Measurements from ENCODE around the gene DERA. TPM values are rescaled to one million over a fixed set of nuclear protein-coding genes. Genes with fewer than 3 reads are reported as not detected.

The DERA gene
- total RNA-seq, 1 experiment from 2014 or later: 67.6 TPM

DNA sequence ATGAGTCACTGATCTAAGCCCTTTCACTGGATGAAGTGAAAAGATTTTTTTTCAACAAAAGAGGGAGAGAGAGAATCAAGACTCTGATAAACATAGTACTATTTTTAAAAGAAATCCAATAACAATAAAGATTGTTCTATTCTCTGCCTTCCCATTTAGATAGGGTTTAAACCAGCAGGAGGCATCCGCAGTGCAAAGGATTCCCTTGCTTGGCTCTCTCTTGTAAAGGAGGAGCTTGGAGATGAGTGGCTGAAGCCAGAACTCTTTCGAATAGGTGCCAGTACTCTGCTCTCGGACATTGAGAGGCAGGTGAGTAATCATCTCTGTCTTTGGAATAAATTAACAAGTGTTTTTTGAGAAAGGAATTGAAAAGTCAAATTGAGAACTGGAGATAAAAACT lies 124.9 kb downstream of the DERA start:
- H3K36me3 ChIP-seq (ENCODE audit: low read depth): no peaks in the 10 kb centered on the region
- no peaks in the 10 kb centered on the region for H3F3A ChIP-seq (ENCODE audit: insufficient read depth, low read depth)
- H3K27me3 ChIP-seq (ENCODE audit: insufficient read depth, low read depth): no peaks in the 10 kb centered on the region
- no peak overlapping the region for H3K4me3 ChIP-seq
- no peaks in the 10 kb centered on the region for H3K9me2 ChIP-seq (ENCODE audit: insufficient read depth)
- no peak overlapping the region for H3K4me2 ChIP-seq
- POLR2A ChIA-PET (ENCODE audit: unreplicated experiment): no interaction called here
- no peaks in the 10 kb centered on the region for H3K4me1 ChIP-seq (replicated peaks; ENCODE audit: insufficient read depth)
- TF ChIP-seq, protein P1, sequence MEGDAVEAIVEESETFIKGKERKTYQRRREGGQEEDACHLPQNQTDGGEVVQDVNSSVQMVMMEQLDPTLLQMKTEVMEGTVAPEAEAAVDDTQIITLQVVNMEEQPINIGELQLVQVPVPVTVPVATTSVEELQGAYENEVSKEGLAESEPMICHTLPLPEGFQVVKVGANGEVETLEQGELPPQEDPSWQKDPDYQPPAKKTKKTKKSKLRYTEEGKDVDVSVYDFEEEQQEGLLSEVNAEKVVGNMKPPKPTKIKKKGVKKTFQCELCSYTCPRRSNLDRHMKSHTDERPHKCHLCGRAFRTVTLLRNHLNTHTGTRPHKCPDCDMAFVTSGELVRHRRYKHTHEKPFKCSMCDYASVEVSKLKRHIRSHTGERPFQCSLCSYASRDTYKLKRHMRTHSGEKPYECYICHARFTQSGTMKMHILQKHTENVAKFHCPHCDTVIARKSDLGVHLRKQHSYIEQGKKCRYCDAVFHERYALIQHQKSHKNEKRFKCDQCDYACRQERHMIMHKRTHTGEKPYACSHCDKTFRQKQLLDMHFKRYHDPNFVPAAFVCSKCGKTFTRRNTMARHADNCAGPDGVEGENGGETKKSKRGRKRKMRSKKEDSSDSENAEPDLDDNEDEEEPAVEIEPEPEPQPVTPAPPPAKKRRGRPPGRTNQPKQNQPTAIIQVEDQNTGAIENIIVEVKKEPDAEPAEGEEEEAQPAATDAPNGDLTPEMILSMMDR (conservative IDR thresholded peaks at IDR 0.05): no peak
- no peak for TF ChIP-seq EZH2 (IDR thresholded peaks at IDR 0.05; ENCODE audit: low read depth)
- H3K27ac ChIP-seq: no peak overlapping the region
- H3K9me3 ChIP-seq (ENCODE audit: insufficient read depth, low read depth): no peaks in the 10 kb centered on the region
- no peaks in the 10 kb centered on the region for H4K20me1 ChIP-seq (ENCODE audit: insufficient read depth)
- no peak overlapping the region for H2AFZ ChIP-seq
- CTCF ChIA-PET: no interaction called here
- no peak for DNase-seq
- intact Hi-C loops (cut with micrococcal nuclease; ENCODE audit: unreplicated experiment): no loop called here
- H3K79me2 ChIP-seq (ENCODE audit: low read depth): no peaks in the 10 kb centered on the region
- no TSS peak for BruUV-seq (replicated peaks)

DNA sequence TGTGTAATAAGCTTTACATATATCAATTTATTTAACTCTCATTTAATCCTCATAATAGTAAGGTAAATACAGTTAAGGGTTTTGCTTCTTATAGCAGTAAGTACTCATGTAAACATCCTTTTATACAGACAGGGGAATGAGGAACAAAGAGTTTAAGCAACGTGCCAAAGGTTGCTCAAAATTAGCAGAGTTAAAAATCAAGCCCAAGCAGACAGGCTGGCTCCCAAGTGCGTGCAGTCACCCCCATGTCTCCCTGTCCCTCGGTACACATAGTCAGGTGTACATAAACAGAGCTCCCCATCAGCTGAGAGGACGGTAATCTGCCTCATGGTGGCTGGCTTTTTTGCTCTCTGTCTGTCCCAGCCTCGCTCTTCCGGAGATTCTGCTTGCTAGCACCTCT lies 126.4 kb downstream of the DERA start:
- ChIA-PET CTCF (no interaction called here), POLR2A (ENCODE audit: unreplicated experiment) (no interaction called here)
- intact Hi-C loops (cut with micrococcal nuclease; ENCODE audit: unreplicated experiment): no loop called here

DNA sequence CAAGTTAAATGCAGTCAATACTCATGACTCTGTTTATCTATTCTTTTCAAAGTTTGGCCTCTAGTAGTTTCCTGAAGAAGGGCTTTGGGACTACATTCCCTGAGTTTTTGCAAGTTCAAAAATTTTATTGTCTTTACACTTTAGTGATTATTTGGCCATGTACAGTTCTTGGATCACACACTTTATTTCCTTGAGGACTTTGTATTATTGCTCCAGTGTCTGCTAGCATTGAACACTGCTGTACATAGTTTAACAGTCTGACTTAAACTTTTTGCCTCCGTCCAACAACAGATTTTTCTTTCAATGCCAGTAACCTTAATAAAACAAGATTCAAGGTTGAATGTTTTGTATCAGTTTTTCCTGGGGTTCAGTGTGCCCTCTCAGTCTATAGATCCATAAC lies 132.3 kb downstream of the DERA start:
- H3F3A ChIP-seq (ENCODE audit: insufficient read depth, low read depth): no peaks in the 10 kb centered on the region
- no peak overlapping the region for H3K27ac ChIP-seq
- no peaks in the 10 kb centered on the region for H3K9me3 ChIP-seq (ENCODE audit: insufficient read depth, low read depth)
- TF ChIP-seq EZH2 (IDR thresholded peaks at IDR 0.05; ENCODE audit: low read depth): no peak
- TF ChIP-seq, protein P1 (conservative IDR thresholded peaks at IDR 0.05): no peak
- DNase-seq: no peak
- no peaks in the 10 kb centered on the region for H3K9me2 ChIP-seq (ENCODE audit: insufficient read depth)
- ChIA-PET CTCF (no interaction called here), POLR2A (ENCODE audit: unreplicated experiment) (no interaction called here)
- no peaks in the 10 kb centered on the region for H4K20me1 ChIP-seq (ENCODE audit: insufficient read depth)
- H3K4me2 ChIP-seq: no peak overlapping the region
- H2AFZ ChIP-seq: no peak overlapping the region
- no peaks in the 10 kb centered on the region for H3K36me3 ChIP-seq (ENCODE audit: low read depth)
- H3K79me2 ChIP-seq (ENCODE audit: low read depth): no peaks in the 10 kb centered on the region
- no TSS peak for BruUV-seq (replicated peaks)
- no peaks in the 10 kb centered on the region for H3K4me1 ChIP-seq (replicated peaks; ENCODE audit: insufficient read depth)
- no peak overlapping the region for H3K4me3 ChIP-seq
- intact Hi-C loops (cut with micrococcal nuclease; ENCODE audit: unreplicated experiment): no loop called here
- H3K27me3 ChIP-seq (ENCODE audit: insufficient read depth, low read depth): no peaks in the 10 kb centered on the region

More for the DNA sequence above, 126.4 kb downstream of the DERA start:
- Histone ChIP-seq H3K36me3 (ENCODE audit: low read depth) (no peaks in the 10 kb centered on the region), H3K4me3 (no peak overlapping the region), H3K4me2 (no peak overlapping the region), H2AFZ (no peak overlapping the region), H4K20me1 (ENCODE audit: insufficient read depth) (no peaks in the 10 kb centered on the region), H3K9me2 (ENCODE audit: insufficient read depth) (no peaks in the 10 kb centered on the region), H3K79me2 (ENCODE audit: low read depth) (no peaks in the 10 kb centered on the region), H3K9me3 (ENCODE audit: insufficient read depth, low read depth) (no peaks in the 10 kb centered on the region), H3K27me3 (ENCODE audit: insufficient read depth, low read depth) (no peaks in the 10 kb centered on the region), H3K4me1 (replicated peaks; ENCODE audit: insufficient read depth) (no peaks in the 10 kb centered on the region), H3K27ac (no peak overlapping the region), H3F3A (ENCODE audit: insufficient read depth, low read depth) (no peaks in the 10 kb centered on the region)
- DNase-seq: no peak
- no TSS peak for BruUV-seq (replicated peaks)
- TF ChIP-seq, protein P1 (conservative IDR thresholded peaks at IDR 0.05): no peak
- no peak for TF ChIP-seq EZH2 (IDR thresholded peaks at IDR 0.05; ENCODE audit: low read depth)
